Transverse colon (tissue), 4 donors: Measurements from ENCODE around the gene MRPS14. TPM values are rescaled to one million over a fixed set of nuclear protein-coding genes. Genes with fewer than 3 reads are reported as not detected.

Experiments used
- DNase-seq: peaks from one replicate; pipeline ENCODE4 v3.0.0-alpha.2; 2019
- H3K27ac ChIP-seq, 4 donors: fragments of 200-600 bp; sonication (generic); 2 replicates each; pipeline ENCODE4 v1.5.1; 2016 to 2018; ENCODE audit warnings: inconsistent platforms in 4 of 4
- H3K27me3 ChIP-seq: fragments of 200-600 bp; sonication (generic); 2 replicates; pipeline ENCODE4 v1.5.1; 2017; ENCODE audit warnings: inconsistent platforms
- H3K36me3 ChIP-seq, 4 donors: fragments of 200-600 bp; sonication (generic); 2 replicates each; pipeline ENCODE4 v1.5.1; 2017 to 2019; ENCODE audit warnings: inconsistent platforms in 4 of 4
- H3K4me1 ChIP-seq, 4 donors: fragments of 200-600 bp; sonication (generic); 2 replicates each; pipeline ENCODE4 v1.5.1; 2017 to 2020; ENCODE audit warnings: inconsistent platforms in 4 of 4
- H3K4me3 ChIP-seq, 4 donors: fragments of 200-600 bp; sonication (generic); 1 replicate in 1 of 4; 2 replicates in 3 of 4; pipeline versions ENCODE4 v1.5.1 to v1.6.1; 2017 to 2019; ENCODE audit warnings: inconsistent platforms in 4 of 4
- H3K9me3 ChIP-seq, 2 donors: fragments of 200-600 bp; sonication (generic); 2 replicates each; pipeline ENCODE4 v1.5.1; 2017 to 2019; ENCODE audit warnings: inconsistent platforms in 2 of 2
- EP300 ChIP-seq: sonication (generic); formaldehyde crosslinking; IDR thresholded peaks from one replicate; pipeline ENCODE4 v1.6.1; 2017; ENCODE audit warnings: antibody characterized with exemption, low read depth
- POLR2A ChIP-seq: fragments of 450-650 bp; IDR thresholded peaks from one replicate; pipeline ENCODE4 v1.6.1; 2016; ENCODE audit warnings: antibody characterized with exemption, mild to moderate bottlenecking, moderate library complexity
- POLR2AphosphoS5 ChIP-seq, 3 donors: sonication (generic); formaldehyde crosslinking; IDR thresholded peaks; one replicate each; pipeline ENCODE4 v1.6.1; 2016; ENCODE audit warnings: antibody characterized with exemption in 3 of 3
- WGBS, 2 donors: methylation state at CpG; one replicate each; pipeline ENCODE4 v1.1.5; 2018; ENCODE audit warnings: low coverage in 1 of 2; 5-methylcytosine and 5-hydroxymethylcytosine counted together
- in situ Hi-C, 4 donors: fragments of 200-750 bp; cut with MboI; loops; one replicate each; pipeline versions ENCODE4 v1.15.0 to v1.15.1; 2017; ENCODE audit warnings: low sequenced_read_pairs in 3 of 4, low pct_ligation_motif_present in 1 of 4, low pct_unique_long_range_greater_than_20kb in 1 of 4
- intact Hi-C: fragments of 100-400 bp; cut with DNase I; formaldehyde crosslinking; loops from one replicate; pipeline ENCODE4 v1.15.1; 2023; ENCODE audit warnings: low total_unique reads
- total RNA-seq, 4 donors: library from RNA; depleted of rRNA; stranded (reverse); fragments of >200 nt; gene quantifications; one replicate each; pipeline ENCODE4 v1.1.0, GENCODE V29; 2016
- TF ChIP-seq, protein P1 (sequence below), 5 experiments: fragments of 200-600 bp in 3 of 5; fragments of 450-650 bp in 2 of 5; sonication (generic) in 3 of 5; IDR thresholded peaks; 1 replicate in 2 of 5; 2 replicates in 3 of 5; pipeline ENCODE4 v1.5.1; 2016 to 2017; ENCODE audit warnings: antibody characterized with exemption in 5 of 5, inconsistent platforms in 3 of 5, mild to moderate bottlenecking in 2 of 5, moderate library complexity in 1 of 5

MRPS14 gene
- total RNA-seq, 4 donors from 2014 or later, result 3.2 to 21.0 (median 13.0) TPM

DNA sequence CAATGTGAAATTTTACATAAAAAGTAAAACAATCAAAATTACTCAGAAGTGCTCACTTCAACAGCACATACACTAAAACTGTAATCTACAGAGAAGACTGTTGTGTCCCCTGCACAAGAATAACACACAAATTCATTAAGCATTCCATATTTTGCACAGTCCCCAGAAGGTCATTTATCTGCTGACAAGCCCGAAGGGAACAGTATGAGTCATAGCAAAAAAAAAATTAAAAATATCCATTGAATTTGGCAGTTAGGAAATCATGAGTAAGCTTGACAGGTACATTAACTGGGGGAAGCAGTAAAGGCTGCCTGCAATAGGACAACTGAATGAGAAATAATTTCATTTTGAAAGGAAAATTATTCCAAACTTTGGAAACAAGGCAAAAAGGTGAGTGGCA lies 26.7 kb downstream of the MRPS14 start:
- Histone ChIP-seq H3K27ac (no peak overlapping the region), H3K27me3 (no peaks in the 10 kb centered on the region), H3K4me3 (no peak overlapping the region), H3K4me1 (peaks cover 0 to 32% (median 12%) of the 10 kb centered on the region in 4 donors), H3K36me3 (no peaks in the 10 kb centered on the region), H3K9me3 (no peaks in the 10 kb centered on the region)
- TF ChIP-seq EP300 (no peak), POLR2AphosphoS5 (IDR thresholded peaks at IDR 0.05) (no peak), POLR2A (no peak)
- TF ChIP-seq, protein P1, sequence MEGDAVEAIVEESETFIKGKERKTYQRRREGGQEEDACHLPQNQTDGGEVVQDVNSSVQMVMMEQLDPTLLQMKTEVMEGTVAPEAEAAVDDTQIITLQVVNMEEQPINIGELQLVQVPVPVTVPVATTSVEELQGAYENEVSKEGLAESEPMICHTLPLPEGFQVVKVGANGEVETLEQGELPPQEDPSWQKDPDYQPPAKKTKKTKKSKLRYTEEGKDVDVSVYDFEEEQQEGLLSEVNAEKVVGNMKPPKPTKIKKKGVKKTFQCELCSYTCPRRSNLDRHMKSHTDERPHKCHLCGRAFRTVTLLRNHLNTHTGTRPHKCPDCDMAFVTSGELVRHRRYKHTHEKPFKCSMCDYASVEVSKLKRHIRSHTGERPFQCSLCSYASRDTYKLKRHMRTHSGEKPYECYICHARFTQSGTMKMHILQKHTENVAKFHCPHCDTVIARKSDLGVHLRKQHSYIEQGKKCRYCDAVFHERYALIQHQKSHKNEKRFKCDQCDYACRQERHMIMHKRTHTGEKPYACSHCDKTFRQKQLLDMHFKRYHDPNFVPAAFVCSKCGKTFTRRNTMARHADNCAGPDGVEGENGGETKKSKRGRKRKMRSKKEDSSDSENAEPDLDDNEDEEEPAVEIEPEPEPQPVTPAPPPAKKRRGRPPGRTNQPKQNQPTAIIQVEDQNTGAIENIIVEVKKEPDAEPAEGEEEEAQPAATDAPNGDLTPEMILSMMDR (IDR thresholded peaks at IDR 0.05), result no peak
- DNase-seq, result no peak
- in situ Hi-C loops (loop anchor here in 1 of 4 donors (25.0 kb wide), 1 partner anchor 734 kb away; no protein-coding TSS in a partner anchor), intact Hi-C loops (no loop called here)
- WGBS, 2 donors, result 33 to 45% methylated on average over 1 of the region's 1 CpG

DNA sequence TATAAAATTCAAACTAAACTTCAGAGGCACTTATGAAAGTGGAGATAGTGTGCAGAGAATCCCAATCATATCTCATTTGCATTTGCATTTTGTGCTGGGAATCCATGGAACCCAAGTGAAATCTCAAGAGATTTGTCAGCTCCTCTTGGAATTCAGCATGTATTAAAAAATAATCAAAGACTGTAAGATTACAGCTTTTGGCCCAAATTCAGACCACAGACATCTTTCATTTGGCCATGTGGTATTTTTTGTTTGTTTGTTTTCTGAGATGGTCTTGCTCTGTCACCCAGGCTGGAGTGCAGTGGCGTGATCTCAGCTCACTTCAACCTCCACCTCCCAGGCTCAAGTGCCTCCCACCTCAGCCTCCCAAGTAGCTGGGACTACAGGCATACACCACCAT lies 27.3 kb downstream of the MRPS14 start:
- no peak overlapping the region for H3K4me3 ChIP-seq
- H3K4me1 ChIP-seq, result peaks cover 0 to 28% (median 10%) of the 10 kb centered on the region in 4 donors
- H3K27ac ChIP-seq, result no peak overlapping the region
- intact Hi-C loops (no loop called here), in situ Hi-C loops (loop anchor here in 1 of 4 donors (25.0 kb wide), 1 partner anchor 734 kb away; no protein-coding TSS in a partner anchor)
- H3K27me3 ChIP-seq, result no peaks in the 10 kb centered on the region
- TF ChIP-seq, protein P1 (IDR thresholded peaks at IDR 0.05), result no peak
- TF ChIP-seq POLR2AphosphoS5 (IDR thresholded peaks at IDR 0.05), result no peak
- no peak for TF ChIP-seq POLR2A
- no peak for TF ChIP-seq EP300
- WGBS, 2 donors, result 86 to 100% methylated on average over 1 of the region's 1 CpG
- DNase-seq, result no peak
- H3K36me3 ChIP-seq, result no peaks in the 10 kb centered on the region
- no peaks in the 10 kb centered on the region for H3K9me3 ChIP-seq

DNA sequence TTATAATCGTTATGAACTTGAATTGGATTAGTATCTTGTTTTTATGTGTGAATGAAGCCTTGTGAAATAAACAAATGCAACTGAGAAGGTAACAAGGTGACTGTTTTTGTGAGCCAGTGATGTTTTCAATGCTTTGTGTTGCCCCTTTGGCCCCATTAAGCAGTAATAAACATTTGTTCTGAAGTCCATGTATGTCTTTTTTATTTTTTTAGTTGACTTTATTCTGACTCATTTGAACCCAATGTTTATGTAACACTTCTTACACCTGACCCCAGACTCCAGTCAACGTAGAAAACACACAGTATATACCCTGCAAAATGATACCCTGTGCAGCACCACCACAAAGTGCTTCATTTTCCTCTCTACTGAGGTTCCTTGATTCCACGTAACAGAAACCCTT lies 28.1 kb downstream of the MRPS14 start:
- no peak for DNase-seq
- in situ Hi-C loops, result loop anchor here in 1 of 4 donors (25.0 kb wide), 1 partner anchor 733 kb away; no protein-coding TSS in a partner anchor
- Histone ChIP-seq H3K9me3 (no peaks in the 10 kb centered on the region), H3K27me3 (no peaks in the 10 kb centered on the region), H3K4me1 (peaks cover 0 to 29% (median 10%) of the 10 kb centered on the region in 4 donors), H3K4me3 (no peak overlapping the region), H3K36me3 (no peaks in the 10 kb centered on the region), H3K27ac (no peak overlapping the region)
- intact Hi-C loops, result no loop called here
- TF ChIP-seq, protein P1 (IDR thresholded peaks at IDR 0.05), result no peak
- TF ChIP-seq POLR2AphosphoS5 (IDR thresholded peaks at IDR 0.05), result no peak
- TF ChIP-seq POLR2A, result no peak
- TF ChIP-seq EP300, result no peak
- 68 to 73% methylated on average over 3 of the region's 3 CpGs for WGBS, 2 donors

DNA sequence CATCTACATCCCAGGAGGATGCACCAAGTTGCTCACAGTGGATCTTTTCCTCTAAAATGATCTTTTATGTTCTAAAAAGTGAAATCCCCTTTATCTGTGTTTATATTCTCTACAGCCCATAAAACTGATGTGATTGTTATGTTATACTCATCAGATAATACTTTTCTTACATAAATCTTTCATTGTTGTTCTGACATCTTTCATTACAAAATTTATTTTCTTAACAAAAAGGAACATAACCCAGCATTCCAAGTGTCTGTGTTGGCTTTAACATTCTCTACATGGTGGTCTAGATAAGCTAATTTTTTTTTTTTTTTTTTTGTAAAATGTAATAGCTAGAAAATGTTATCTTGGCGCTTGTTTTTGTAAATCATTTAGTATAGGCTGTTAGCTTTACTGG lies 31.8 kb downstream of the MRPS14 start:
- H3K36me3 ChIP-seq, result no peaks in the 10 kb centered on the region
- H3K9me3 ChIP-seq, result no peaks in the 10 kb centered on the region
- 97 to 100% methylated on average over 1 of the region's 1 CpG for WGBS, 2 donors
- H3K27me3 ChIP-seq, result no peaks in the 10 kb centered on the region
- no peak for DNase-seq
- TF ChIP-seq POLR2AphosphoS5 (IDR thresholded peaks at IDR 0.05), result no peak
- TF ChIP-seq, protein P1 (IDR thresholded peaks at IDR 0.05), result no peak
- no peak for TF ChIP-seq EP300
- TF ChIP-seq POLR2A, result no peak
- no peak overlapping the region for H3K4me3 ChIP-seq
- in situ Hi-C loops (loop anchor here in 2 of 4 donors (5.0 to 25.0 kb wide), 2 partner anchors 219 to 729 kb away; no protein-coding TSS in a partner anchor), intact Hi-C loops (no loop called here)
- peaks cover 0 to 19% (median 9%) of the 10 kb centered on the region in 4 donors for H3K4me1 ChIP-seq
- H3K27ac ChIP-seq, result no peak overlapping the region
